ENCODE results near the gene ARID5B.
A peak's percentile ranks its signal among the peaks of the same experiment; 100 is the strongest.

Gene ARID5B

GRCh38 chr10:62072901-62073300 lies 171.4 kb downstream of the ARID5B start:
- DNase-seq (ENCODE audit: low read depth), result no peak

GRCh38 chr10:62073429-62073828 lies 171.9 kb downstream of the ARID5B start:
- DNase-seq (ENCODE audit: low read depth), result no peak

GRCh38 chr10:62075414-62075813 lies 173.9 kb downstream of the ARID5B start:
- no peak for DNase-seq (ENCODE audit: low read depth)

- no peak for DNase-seq (ENCODE audit: low read depth)
Measured at GRCh38 chr10:62075912-62076311, 174.4 kb downstream of the ARID5B start.

- DNase-seq (ENCODE audit: low read depth), result no peak
Measured at GRCh38 chr10:62076891-62077290, 175.4 kb downstream of the ARID5B start.

GRCh38 chr10:62077330-62078015 lies 176.0 kb downstream of the ARID5B start:
- DNase-seq (ENCODE audit: low read depth), result no peak

- DNase-seq (ENCODE audit: low read depth), result no peak
Measured at GRCh38 chr10:62079885-62080559, 178.5 kb downstream of the ARID5B start.

GRCh38 chr10:62080905-62081304 lies 179.4 kb downstream of the ARID5B start:
- no peak for DNase-seq (ENCODE audit: low read depth)

GRCh38 chr10:62081341-62082270 lies 180.1 kb downstream of the ARID5B start:
- DNase-seq (ENCODE audit: low read depth), result no peak

- DNase-seq (ENCODE audit: low read depth), result no peak
Measured at GRCh38 chr10:62082271-62082656, 180.8 kb downstream of the ARID5B start.

- DNase-seq (ENCODE audit: low read depth), result peak; percentile 20
Measured at GRCh38 chr10:62082729-62083411, 181.4 kb downstream of the ARID5B start.

- peak; percentile 13 for DNase-seq (ENCODE audit: low read depth)
Measured at GRCh38 chr10:62083412-62084267, 182.1 kb downstream of the ARID5B start.

- DNase-seq (ENCODE audit: low read depth), result no peak
Measured at GRCh38 chr10:62084451-62084850, 183.0 kb downstream of the ARID5B start.

GRCh38 chr10:62085404-62085803 lies 183.9 kb downstream of the ARID5B start:
- no peak for DNase-seq (ENCODE audit: low read depth)

- DNase-seq (ENCODE audit: low read depth), result no peak
Measured at GRCh38 chr10:62085821-62086220, 184.3 kb downstream of the ARID5B start.

- no peak for DNase-seq (ENCODE audit: low read depth)
Measured at GRCh38 chr10:62087329-62087728, 185.8 kb downstream of the ARID5B start.

- DNase-seq (ENCODE audit: low read depth), result no peak
Measured at GRCh38 chr10:62088786-62089185, 187.3 kb downstream of the ARID5B start.

- DNase-seq (ENCODE audit: low read depth), result no peak
Measured at GRCh38 chr10:62092301-62093030, 191.0 kb downstream of the ARID5B start.

- DNase-seq (ENCODE audit: low read depth), result no peak
Measured at GRCh38 chr10:62093863-62094291, 192.4 kb downstream of the ARID5B start.
